Activated CD4-positive, alpha-beta T cell treated with anti-CD3 and anti-CD28 coated beads, Interleukin-2, Interleukin-4, amounts not matched to agents 100 ng/mL and 50 ng/mL, durations not matched to agents 16 hours and 8 hours (primary cell): ENCODE measurements around the gene DDX1.

Experiments used
- DNase-seq: peaks from one replicate; pipeline ENCODE4 v3.0.0-alpha.2; 2020; ENCODE audit warnings: low spot score

The DDX1 gene

GRCh38 chr2:15664273-15665066 is 72.8 kb downstream of the DDX1 start:
- no peak for DNase-seq

- DNase-seq: no peak
Measured at GRCh38 chr2:15665067-15665942, 73.6 kb downstream of the DDX1 start.

GRCh38 chr2:15665943-15666460 is 74.3 kb downstream of the DDX1 start:
- DNase-seq: no peak

GRCh38 chr2:15666861-15667808 is 75.5 kb downstream of the DDX1 start:
- DNase-seq: no peak

- DNase-seq: no peak
Measured at GRCh38 chr2:15667809-15668556, 76.3 kb downstream of the DDX1 start.

GRCh38 chr2:15668611-15669305 is 77.1 kb downstream of the DDX1 start:
- no peak for DNase-seq

- no peak for DNase-seq
Measured at GRCh38 chr2:15669375-15669910, 77.8 kb downstream of the DDX1 start.

GRCh38 chr2:15670469-15670868 is 78.8 kb downstream of the DDX1 start:
- no peak for DNase-seq

GRCh38 chr2:15670981-15671380 is 79.3 kb downstream of the DDX1 start:
- no peak for DNase-seq

- no peak for DNase-seq
Measured at GRCh38 chr2:15671409-15671808, 79.7 kb downstream of the DDX1 start.

- no peak for DNase-seq
Measured at GRCh38 chr2:15671842-15672815, 80.5 kb downstream of the DDX1 start.

GRCh38 chr2:15672961-15673918 is 81.6 kb downstream of the DDX1 start:
- DNase-seq: no peak

- DNase-seq: no peak
Measured at GRCh38 chr2:15673919-15674636, 82.4 kb downstream of the DDX1 start.

GRCh38 chr2:15674637-15675455 is 83.2 kb downstream of the DDX1 start:
- DNase-seq: no peak

GRCh38 chr2:15675456-15676195 is 84.0 kb downstream of the DDX1 start:
- no peak for DNase-seq
